Measurements from ENCODE around the gene SETBP1. TPM values are rescaled to one million over a fixed set of nuclear protein-coding genes. Genes with fewer than 3 reads are reported as not detected.

SETBP1 gene
- total and polyA plus RNA-seq, 2 of the 8 experiments (the other 6 are each of a cell fraction or from before 2014, with no cell fraction given), result 2.0 to 6.5 TPM

GRCh38 chr18:44986933-44987332 lies 306.2 kb downstream of the SETBP1 start (continued):
- TF ChIP-seq RNF2 (IDR thresholded peaks at IDR 0.05; ENCODE audit: borderline replicate concordance, low read depth, low read length, missing control alignments, poor library complexity, severe bottlenecking) (no peak), KDM4A (IDR thresholded peaks at IDR 0.05; ENCODE audit: low read depth, low read length, severe bottlenecking) (no peak), ATF3 (IDR thresholded peaks at IDR 0.05; ENCODE audit: insufficient read depth, low read depth, low read length) (no peak), RXRA (IDR thresholded peaks at IDR 0.05; ENCODE audit: insufficient read depth, low read depth, low read length) (no peak)

All from H1 (cell line).